Heart left ventricle (tissue), 16 donors: ENCODE results near the gene TRIM38. TPM values are rescaled to one million over a fixed set of nuclear protein-coding genes. Genes with fewer than 3 reads are reported as not detected.
A peak's percentile ranks its signal among the peaks of the same experiment; 100 is the strongest.
"Not testable (repeated sequence)": the region's sequence is repeated elsewhere in the genome, so short reads cannot be mapped to it uniquely, and the experiment has no call there.

ENCODE experiments used
- ATAC-seq, 4 donors: fragments of 200-7000 bp; cut with Tn5 transposase; one replicate each; pipeline ENCODE4 v1.9.1; 2020 to 2022; ENCODE audit warnings: moderate library complexity in 4 of 4, mild to moderate bottlenecking in 3 of 4, moderate number of reproducible peaks in 1 of 4
- DNase-seq, 5 donors: peaks; one replicate each; pipeline ENCODE4 v3.0.0-alpha.2; 2020
- H3K27ac ChIP-seq, 12 donors: fragments of 200-600 bp; sonication (generic) in 4 of 12; one replicate each; pipeline versions ENCODE4 v1.5.0 to v1.8.0; 2016 to 2022; ENCODE audit warnings: mild to moderate bottlenecking in 2 of 12
- H3K27me3 ChIP-seq, 9 donors: fragments of 200-600 bp; sonication (generic) in 2 of 9; one replicate each; pipeline versions ENCODE4 v1.5.1 to v1.8.0; 2016 to 2022; ENCODE audit warnings: mild to moderate bottlenecking in 3 of 9
- H3K36me3 ChIP-seq, 9 donors: fragments of 200-600 bp; sonication (generic) in 2 of 9; one replicate each; pipeline versions ENCODE4 v1.5.0 to v1.8.0; 2018 to 2022; ENCODE audit warnings: mild to moderate bottlenecking in 2 of 9
- H3K4me1 ChIP-seq, 12 donors: fragments of 200-600 bp; sonication (generic) in 4 of 12; one replicate each; pipeline versions ENCODE4 v1.5.0 to v1.8.0; 2016 to 2022; ENCODE audit warnings: mild to moderate bottlenecking in 3 of 12
- H3K4me3 ChIP-seq, 12 donors: fragments of 200-600 bp; sonication (generic) in 4 of 12; one replicate each; pipeline versions ENCODE4 v1.5.0 to v1.8.0; 2017 to 2022; ENCODE audit warnings: mild to moderate bottlenecking in 9 of 12, moderate library complexity in 4 of 12
- H3K9me3 ChIP-seq, 12 donors: fragments of 200-600 bp; sonication (generic) in 4 of 12; one replicate each; pipeline versions ENCODE4 v1.5.0 to v1.8.0; 2016 to 2022; ENCODE audit warnings: mild to moderate bottlenecking in 1 of 12
- CTCF ChIP-seq, 12 donors: fragments of 200-600 bp; sonication (generic) in 4 of 12; IDR thresholded peaks; one replicate each; pipeline versions ENCODE4 v1.5.0 to v1.8.0; 2018 to 2022; ENCODE audit warnings: antibody characterized with exemption in 12 of 12, mild to moderate bottlenecking in 5 of 12
- POLR2A ChIP-seq, 2 donors: fragments of 450-650 bp; IDR thresholded peaks; one replicate each; pipeline ENCODE4 v1.6.1; 2017; ENCODE audit warnings: antibody characterized with exemption in 2 of 2, mild to moderate bottlenecking in 2 of 2, moderate library complexity in 2 of 2
- WGBS, 4 donors: extraction: QIAGEN DNeasy Blood & Tissue Kit in 2 of 4; methylation state at CpG; one replicate each; pipeline versions ENCODE4 v1.1.5 to v1.1.7; 2013 to 2018; 5-methylcytosine and 5-hydroxymethylcytosine counted together
- intact Hi-C, 10 donors: fragments of 100-400 bp; cut with DNase I; formaldehyde crosslinking; loops; one replicate each; pipeline versions ENCODE4 v1.11.1 to v1.14.2; 2022
- polyA plus RNA-seq, 2 donors: library from polyadenylated mRNA; stranded (reverse); fragments of 200-250 nt; gene quantifications; one replicate each; pipeline ENCODE4 v1.2.3, GENCODE V29; 2013
- total RNA-seq, 9 donors: library from RNA; depleted of rRNA in 2 of 9; stranded (reverse); fragments of >200 nt in 2 of 9; fragmentation: NEBNext Ultra II Directional in 3 of 9; extraction: Animal tissue kit (Norgen Biotek cat#: 25700) in 3 of 9; gene quantifications; one replicate each; pipeline versions ENCODE4 v1.1.0 to v1.2.4, GENCODE V29; 2016 to 2023
- donor health status: ischemic (EF 13 %, LVEDD 7.1; RV severe dilation, severe dysfunction).
- donor health status: healthy with polysubstance abuse.
- donor health status: DM: no; HTN: yes; CAD: no.
- donor health status: DM: no; HTN: no; CAD: no.
- donor health status: ischemic (EF 25% LVEDD 6.9; RV normal size, moderate dysfunction).
- donor health status: ischemic (EF 25% LVEDD 5.7; RV mildly dilated, moderate dysfunction).
- donor health status: healthy.
- donor health status: DM: yes; HTN: yes; CAD: no.
- donor health status: ischemic (EF 35%, LVEDD 5.7; RV mildly dilated, moderate dysfunction).
- donor health status: nonischemic (EF 11% LVEDD 7.7; RV severe dilation, severe dysfunction).
- donor health status: DM: yes; HTN: yes; CAD: no.
- donor health status: PGD.
- donor health status: ischemic (EF 29% LVEDD 5.4; RV normal size, mild dysfunction).
- donor health status: nonischemic (EF 23%, LVEDD 6.1; RV moderate dilation, normal function).

The TRIM38 gene
- total and polyA plus RNA-seq, 11 donors = 1.5 to 8.4 (median 2.3) TPM

- DNase-seq = no peak
- no peak overlapping the region for H3K27ac ChIP-seq
- peaks cover 0 to 37% (median 19%) of the 10 kb centered on the region in 9 donors for H3K36me3 ChIP-seq
- intact Hi-C loops = loop anchor here in 1 of 10 donors (10.0 kb wide), 1 partner anchor 274 kb away; a partner anchor contains a TSS
- peaks cover 0 to 14% (median 5%) of the 10 kb centered on the region in 12 donors for H3K4me1 ChIP-seq
- ATAC-seq = no peak
- no peak overlapping the region for H3K4me3 ChIP-seq
- no peak for TF ChIP-seq CTCF (IDR thresholded peaks at IDR 0.05)
- no peak for TF ChIP-seq POLR2A (IDR thresholded peaks at IDR 0.05)
- no peaks in the 10 kb centered on the region for H3K9me3 ChIP-seq
- H3K27me3 ChIP-seq = no peaks in the 10 kb centered on the region
Measured at GRCh38 chr6:25998379-25998778, 35.8 kb downstream of the TRIM38 start.

- H3K36me3 ChIP-seq = peaks cover 0 to 37% (median 20%) of the 10 kb centered on the region in 9 donors
- not testable (repeated sequence) for DNase-seq, H3K4me3 ChIP-seq, H3K9me3 ChIP-seq, H3K27me3 ChIP-seq, ATAC-seq, H3K4me1 ChIP-seq, H3K27ac ChIP-seq
- WGBS, 4 donors = 54 to 79% (median 65%) methylated on average over 2 of the region's 2 CpGs
- intact Hi-C loops = loop anchor here in 1 of 10 donors (10.0 kb wide), 1 partner anchor 274 kb away; a partner anchor contains a TSS
Measured at GRCh38 chr6:25999225-25999624, 36.6 kb downstream of the TRIM38 start.

- intact Hi-C loops = loop anchor here in 4 of 10 donors (5.0 to 10.0 kb wide), 2 partner anchors 213 to 216 kb away; no protein-coding TSS in a partner anchor
- H3K27me3 ChIP-seq = no peaks in the 10 kb centered on the region
- no peaks in the 10 kb centered on the region for H3K9me3 ChIP-seq
- H3K27ac ChIP-seq = no peak overlapping the region
- no peak for ATAC-seq
- H3K4me1 ChIP-seq = peaks cover 0 to 5% (median 0%) of the 10 kb centered on the region in 12 donors
- H3K4me3 ChIP-seq = no peak overlapping the region
- no peak for TF ChIP-seq POLR2A (IDR thresholded peaks at IDR 0.05)
- TF ChIP-seq CTCF (IDR thresholded peaks at IDR 0.05) = no peak
- DNase-seq = no peak
- peaks cover 0 to 40% (median 20%) of the 10 kb centered on the region in 9 donors for H3K36me3 ChIP-seq
- 92 to 96% (median 95%) methylated on average over 9 of the region's 9 CpGs for WGBS, 4 donors
Measured at GRCh38 chr6:26000366-26001144, 38.0 kb downstream of the TRIM38 start.

- TF ChIP-seq POLR2A (IDR thresholded peaks at IDR 0.05) (no peak), CTCF (IDR thresholded peaks at IDR 0.05) (peak; percentile 67 to 86 (median 78))
- Histone ChIP-seq H3K27me3 (no peaks in the 10 kb centered on the region), H3K9me3 (no peaks in the 10 kb centered on the region), H3K36me3 (peaks cover 0 to 33% (median 15%) of the 10 kb centered on the region in 9 donors), H3K27ac (no peak overlapping the region), H3K4me1 (peaks cover 0 to 5% (median 0%) of the 10 kb centered on the region in 12 donors), H3K4me3 (no peak overlapping the region)
- WGBS, 4 donors = 1 to 4% (median 2%) methylated on average over 3 of the region's 3 CpGs
- peak in 3 of 4 donors; percentile 42 to 61 (median 53) for ATAC-seq
- peak in 4 of 5 donors; percentile 45 to 57 (median 46) for DNase-seq
- intact Hi-C loops = loop anchor here in 4 of 10 donors (5.0 to 10.0 kb wide), 2 partner anchors 216 to 218 kb away; no protein-coding TSS in a partner anchor
Measured at GRCh38 chr6:26003102-26003694, 40.6 kb downstream of the TRIM38 start.
